Liver (tissue), 9 donors: ENCODE measurements around the gene ARHGEF10L. TPM values are rescaled to one million over a fixed set of nuclear protein-coding genes. Genes with fewer than 3 reads are reported as not detected.

Experiments
- DNase-seq: peaks from one replicate; pipeline ENCODE4 v3.0.0-alpha.2; 2017; ENCODE audit warnings: low spot score
- H3K27ac ChIP-seq, 2 donors: one replicate each; pipeline ENCODE4 v1.7.0; 2013; ENCODE audit warnings: inconsistent platforms in 2 of 2, low read length in 2 of 2, control low read depth in 1 of 2, low read depth in 1 of 2, mild to moderate bottlenecking in 1 of 2
- H3K27me3 ChIP-seq, 4 donors: one replicate each; pipeline versions ENCODE4 v1.6.1 to v1.7.0; 2013; ENCODE audit warnings: low read length in 3 of 4, inconsistent platforms in 1 of 4, mild to moderate bottlenecking in 1 of 4, moderate library complexity in 1 of 4; ENCODE audit not compliant: control insufficient read depth in 4 of 4, insufficient read depth in 4 of 4
- H3K36me3 ChIP-seq, 4 donors: one replicate each; pipeline versions ENCODE4 v1.6.1 to v1.7.0; 2013; ENCODE audit warnings: low read length in 3 of 4, mild to moderate bottlenecking in 3 of 4, low read depth in 1 of 4, moderate library complexity in 1 of 4; ENCODE audit not compliant: control insufficient read depth in 4 of 4, insufficient read depth in 3 of 4
- H3K4me1 ChIP-seq, 4 donors: one replicate each; pipeline versions ENCODE4 v1.6.1 to v1.7.0; 2013; ENCODE audit warnings: low read length in 3 of 4, mild to moderate bottlenecking in 3 of 4, moderate library complexity in 1 of 4; ENCODE audit not compliant: control insufficient read depth in 4 of 4, insufficient read depth in 4 of 4
- H3K4me3 ChIP-seq, 3 donors: one replicate each; pipeline versions ENCODE4 v1.6.1 to v1.7.0; 2013; ENCODE audit warnings: low read length in 3 of 3, control low read depth in 1 of 3, low read depth in 1 of 3, mild to moderate bottlenecking in 1 of 3
- H3K9ac ChIP-seq, 2 donors: one replicate each; pipeline ENCODE4 v1.7.0; 2013; ENCODE audit warnings: low read length in 2 of 2, mild to moderate bottlenecking in 2 of 2, moderate library complexity in 2 of 2, control low read depth in 1 of 2, low read depth in 1 of 2
- H3K9me3 ChIP-seq, 4 donors: one replicate each; pipeline versions ENCODE4 v1.6.1 to v1.7.0; 2013; ENCODE audit warnings: low read length in 3 of 4; ENCODE audit not compliant: control insufficient read depth in 4 of 4
- ATF3 ChIP-seq: IDR thresholded peaks from 2 replicates; pipeline ENCODE4 v1.6.1; 2016; ENCODE audit warnings: antibody characterized with exemption
- CTCF ChIP-seq: fragments of 150-350 bp; IDR thresholded peaks from 2 replicates; pipeline ENCODE4 v1.5.1; 2017; ENCODE audit warnings: improper control_type of control experiment, low read depth, low read length; ENCODE audit not compliant: missing input control
- EGR1 ChIP-seq, 2 donors: IDR thresholded peaks; 2 replicates each; pipeline ENCODE4 v1.6.1; 2016 to 2018; ENCODE audit warnings: antibody characterized with exemption in 2 of 2, low read depth in 2 of 2
- FOXA1 ChIP-seq: IDR thresholded peaks from 2 replicates; pipeline ENCODE4 v1.6.1; 2016; ENCODE audit warnings: antibody characterized with exemption
- FOXA2 ChIP-seq: IDR thresholded peaks from 2 replicates; pipeline ENCODE4 v1.6.1; 2016; ENCODE audit warnings: antibody characterized with exemption
- GABPA ChIP-seq, 2 donors: IDR thresholded peaks in 1 of 2; conservative IDR thresholded peaks in 1 of 2; 2 replicates each; pipeline ENCODE4 v1.6.1; 2016; ENCODE audit warnings: antibody characterized with exemption in 2 of 2, mild to moderate bottlenecking in 1 of 2, moderate library complexity in 1 of 2
- HNF4A ChIP-seq, 2 donors: conservative IDR thresholded peaks; 2 replicates each; pipeline ENCODE4 v1.6.1; 2016; ENCODE audit warnings: antibody characterized with exemption in 2 of 2, mild to moderate bottlenecking in 2 of 2
- HNF4G ChIP-seq: IDR thresholded peaks from 2 replicates; pipeline ENCODE4 v1.6.1; 2016; ENCODE audit warnings: antibody characterized with exemption
- JUND ChIP-seq, 2 donors: IDR thresholded peaks; 2 replicates each; pipeline ENCODE4 v1.6.1; 2016; ENCODE audit warnings: antibody characterized with exemption in 2 of 2
- MAX ChIP-seq: IDR thresholded peaks from 2 replicates; pipeline ENCODE4 v1.6.1; 2016; ENCODE audit warnings: antibody characterized with exemption
- NR2F2 ChIP-seq: IDR thresholded peaks from 2 replicates; pipeline ENCODE4 v1.6.1; 2016; ENCODE audit warnings: antibody characterized with exemption
- RAD21 ChIP-seq, 2 donors: IDR thresholded peaks; 2 replicates each; pipeline ENCODE4 v1.6.1; 2016; ENCODE audit warnings: antibody characterized with exemption in 2 of 2, mild to moderate bottlenecking in 2 of 2
- REST ChIP-seq: IDR thresholded peaks from 2 replicates; pipeline ENCODE4 v1.6.1; 2016; ENCODE audit warnings: antibody characterized with exemption, mild to moderate bottlenecking
- RXRA ChIP-seq, 2 donors: IDR thresholded peaks; 2 replicates each; pipeline ENCODE4 v1.6.1; 2017 to 2018; ENCODE audit warnings: antibody characterized with exemption in 2 of 2, mild to moderate bottlenecking in 1 of 2
- SP1 ChIP-seq: IDR thresholded peaks from 2 replicates; pipeline ENCODE4 v1.6.1; 2018; ENCODE audit warnings: antibody characterized with exemption, mild to moderate bottlenecking
- TAF1 ChIP-seq: conservative IDR thresholded peaks from 2 replicates; pipeline ENCODE4 v1.6.1; 2016; ENCODE audit warnings: antibody characterized with exemption, mild to moderate bottlenecking
- YY1 ChIP-seq: IDR thresholded peaks from 2 replicates; pipeline ENCODE4 v1.6.1; 2016; ENCODE audit warnings: antibody characterized with exemption, mild to moderate bottlenecking
- ZBTB33 ChIP-seq: IDR thresholded peaks from 2 replicates; pipeline ENCODE4 v1.6.1; 2016; ENCODE audit warnings: antibody characterized with exemption
- WGBS: extraction: QIAGEN DNeasy Blood & Tissue Kit; methylation state at CpG from one replicate; pipeline ENCODE4 v1.1.7; 2013; 5-methylcytosine and 5-hydroxymethylcytosine counted together
- polyA plus RNA-seq, 2 donors: library from polyadenylated mRNA; stranded (reverse) in 1 of 2; unstranded in 1 of 2; fragments of 200-250 nt in 1 of 2; fragments of >200 nt in 1 of 2; fragmentation: Nextera tagmentation in 1 of 2; extraction: Ambion mirVana in 1 of 2; gene quantifications; one replicate each; pipeline versions ENCODE4 v1.2.1 to v1.2.3, GENCODE V29; 2013 to 2015
- total RNA-seq, 2 donors: library from RNA; depleted of rRNA; stranded (reverse); fragments of >200 nt; gene quantifications; one replicate each; pipeline ENCODE4 v1.2.3, GENCODE V29; 2014
- donor health status: healthy.
- donor health status: healthy.
- donor health status: healthy.
- donor health status: healthy.
- donor health status: healthy.

ARHGEF10L gene
- total and polyA plus RNA-seq, 4 donors: 26.3 to 169 (median 57.5) TPM

- no peak overlapping the region for H3K27ac ChIP-seq
- H3K4me1 ChIP-seq: peaks cover 0 to 69% (median 38%) of the 10 kb centered on the region in 4 donors
- TF ChIP-seq JUND (IDR thresholded peaks at IDR 0.05) (no peak), TAF1 (no peak), NR2F2 (no peak), FOXA2 (no peak), HNF4A (conservative IDR thresholded peaks at IDR 0.05) (no peak), RXRA (IDR thresholded peaks at IDR 0.05) (no peak), GABPA (IDR thresholded peaks at IDR 0.05 in 1 of 2, conservative IDR thresholded peaks at IDR 0.05 in 1 of 2) (no peak), YY1 (no peak), SP1 (no peak), ZBTB33 (no peak), CTCF (no peak), HNF4G (no peak), ATF3 (no peak), REST (no peak), MAX (no peak), EGR1 (IDR thresholded peaks at IDR 0.05; ENCODE audit: low read depth in 2 of 2) (no peak), FOXA1 (no peak), RAD21 (IDR thresholded peaks at IDR 0.05) (no peak)
- no peak overlapping the region for H3K9ac ChIP-seq
- WGBS: 62% methylated on average over 5 of the region's 5 CpGs
- H3K9me3 ChIP-seq: no peaks in the 10 kb centered on the region
- DNase-seq: no peak
- H3K27me3 ChIP-seq: no peaks in the 10 kb centered on the region
- H3K4me3 ChIP-seq: no peak overlapping the region
- H3K36me3 ChIP-seq: peaks cover 13 to 49% (median 22%) of the 10 kb centered on the region in 4 donors
Measured at GRCh38 chr1:17599954-17600300, 60.4 kb downstream of the ARHGEF10L start.
